ENCODE data around the gene TMEM244. TPM values are rescaled to one million over a fixed set of nuclear protein-coding genes. Genes with fewer than 3 reads are reported as not detected.

The TMEM244 gene, protein sequence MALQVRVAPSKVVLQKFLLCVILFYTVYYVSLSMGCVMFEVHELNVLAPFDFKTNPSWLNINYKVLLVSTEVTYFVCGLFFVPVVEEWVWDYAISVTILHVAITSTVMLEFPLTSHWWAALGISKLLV
- 1 to 10 TPM in 1 of 2 experiments, under 1 TPM in 1; 0.87 to 1.1 TPM for total RNA-seq
- 1 to 10 TPM in 1 of 2 donors, not detected in 1; 1.2 TPM for polyA plus RNA-seq

DNA sequence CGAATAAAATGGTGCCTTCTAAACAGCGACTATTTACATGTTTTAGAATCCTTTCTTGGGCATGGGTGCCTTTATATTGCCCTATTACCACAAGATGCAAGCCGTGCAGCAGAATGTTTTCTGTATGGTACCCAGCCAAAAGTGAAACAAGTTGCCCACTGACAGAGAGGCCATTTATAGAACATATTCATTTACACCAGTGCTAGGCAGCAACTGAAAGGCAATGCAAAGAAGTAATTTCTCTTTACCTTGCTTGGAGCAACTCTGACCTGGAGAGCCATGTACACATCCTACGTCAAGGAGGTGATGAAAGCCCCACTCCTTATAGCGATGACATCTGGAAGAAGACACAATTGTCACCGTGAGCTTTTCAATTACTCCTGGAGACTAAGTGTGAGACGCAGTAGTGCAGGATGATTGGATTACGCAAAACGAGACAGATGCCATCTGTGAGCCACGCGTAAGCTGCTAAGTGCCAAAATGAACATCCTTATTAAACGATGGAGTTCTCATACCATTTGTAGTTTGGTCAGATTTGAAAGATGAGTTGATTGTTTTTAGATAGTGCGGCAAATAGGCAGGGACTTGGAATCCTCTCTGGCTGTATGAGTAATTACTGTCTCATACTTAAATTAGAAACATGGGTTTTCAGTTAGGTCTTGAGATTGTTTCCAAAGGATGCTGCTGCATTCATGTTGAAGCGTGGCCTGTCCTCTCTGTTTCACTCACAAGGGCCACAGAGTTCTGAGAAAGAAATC, at the start of gene TMEM244:
Gene TMEM244, minus strand, starts transcription at position 408 of the 758 bp plus-strand sequence. Its CDS starts 127 bp downstream, at position 281.
- no peaks in the 10 kb centered on the region for H3K9me3 ChIP-seq (ENCODE audit: control insufficient read depth in 1 of 2, low read length in 2 of 2)
- no peaks in the 10 kb centered on the region for H3K36me3 ChIP-seq (ENCODE audit: insufficient read depth, low read length)
- peak; percentile 34 to 54 (median 41) for DNase-seq
- Mint-ChIP-seq H3K9me3 (peaks cover 0 to 3% (median 0%) of the 10 kb centered on the region in 8 donors), H3K4me1 (peaks cover 12 to 28% (median 14%) of the 10 kb centered on the region in 4 donors), H3K4me3 (peak within 1 kb of the TSS; percentile 74 to 92 (median 86)), H3K27ac (peak within 1 kb of the TSS; percentile 85 to 95 (median 91)), H3K27me3 (no peaks in the 10 kb centered on the region), H3K36me3 (no peaks in the 10 kb centered on the region)
- H3K27me3 ChIP-seq (ENCODE audit: insufficient read depth, low read length) = no peaks in the 10 kb centered on the region
- H3K4me1 ChIP-seq (ENCODE audit: insufficient read depth, low read length) = peaks cover 7% of the 10 kb centered on the region
- peak within 1 kb of the TSS; percentile 25 for H3K27ac ChIP-seq (ENCODE audit: low read depth, low read length)
- ChIA-PET CTCF (ENCODE audit: partially characterized antibody) (interaction anchor here (1.1 to 1.8 kb wide), 2 partner anchors 9 to 262 kb away, joined by 3 read pairs; no protein-coding TSS in a partner anchor), POLR2A (ENCODE audit: partially characterized antibody) (interaction anchor here (1.6 to 2.3 kb wide), 3 partner anchors 14 to 159 kb away, joined by 5 to 7 read pairs (median 7); no protein-coding TSS in a partner anchor)
- H3K4me3 ChIP-seq (ENCODE audit: low read length in 2 of 2) = peak within 1 kb of the TSS; percentile 12 to 15
- intact Hi-C loops (cut with micrococcal nuclease) = no loop called here

DNA sequence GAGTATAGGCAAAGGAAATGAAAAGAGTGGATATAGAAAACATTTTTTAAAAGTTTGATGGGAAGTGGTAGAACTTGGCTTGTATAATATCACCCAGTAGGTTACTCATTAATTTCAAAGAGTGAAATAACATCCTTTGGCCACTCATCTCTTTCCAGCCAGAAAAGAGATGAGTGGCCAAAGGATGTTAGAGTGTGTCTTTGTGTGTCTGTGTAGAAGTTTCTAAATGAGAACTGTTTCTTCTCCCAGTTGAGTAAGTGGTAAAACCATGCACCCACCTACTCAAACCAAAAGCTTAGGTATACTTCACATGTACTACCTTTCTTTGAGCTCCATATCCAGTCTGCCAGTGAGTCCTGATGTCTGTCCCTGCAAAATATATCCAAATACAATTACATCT, 47.7 kb upstream of the TMEM244 start:
- ChIA-PET CTCF (ENCODE audit: partially characterized antibody) (no interaction called here), POLR2A (ENCODE audit: partially characterized antibody) (no interaction called here)
- Mint-ChIP-seq H3K9me3 (no peaks in the 10 kb centered on the region), H3K27ac (no peak overlapping the region), H3K36me3 (no peaks in the 10 kb centered on the region), H3K4me3 (no peak overlapping the region), H3K27me3 (no peaks in the 10 kb centered on the region), H3K4me1 (peaks cover 4 to 8% (median 7%) of the 10 kb centered on the region in 4 donors)
- no peaks in the 10 kb centered on the region for H3K36me3 ChIP-seq (ENCODE audit: insufficient read depth, low read length)
- H3K4me1 ChIP-seq (ENCODE audit: insufficient read depth, low read length) = peaks cover 3% of the 10 kb centered on the region
- H3K27ac ChIP-seq (ENCODE audit: low read depth, low read length) = no peak overlapping the region
- intact Hi-C loops (cut with micrococcal nuclease) = no loop called here
- no peak overlapping the region for H3K4me3 ChIP-seq (ENCODE audit: low read length in 2 of 2)
- no peaks in the 10 kb centered on the region for H3K27me3 ChIP-seq (ENCODE audit: insufficient read depth, low read length)
- DNase-seq = no peak
- H3K9me3 ChIP-seq (ENCODE audit: control insufficient read depth in 1 of 2, low read length in 2 of 2) = no peaks in the 10 kb centered on the region

DNA sequence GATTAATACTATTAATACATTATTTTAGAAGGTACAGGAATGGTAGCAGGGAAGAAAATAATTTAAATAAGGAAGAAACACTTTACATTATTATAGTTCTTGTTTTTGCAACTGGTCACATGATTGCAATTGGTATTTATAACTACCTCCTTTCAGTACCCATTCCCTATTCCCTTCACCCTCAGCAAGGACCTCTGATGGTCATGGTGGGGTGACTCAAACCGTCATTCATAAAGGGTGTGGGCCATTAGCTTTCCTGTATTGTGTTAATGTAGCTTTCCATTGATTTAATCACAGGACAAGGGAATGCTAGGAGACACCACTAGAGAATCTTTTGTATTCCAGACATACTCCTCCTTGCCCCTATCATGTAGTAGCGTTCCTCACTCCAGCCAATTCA, 47.2 kb upstream of the TMEM244 start:
- no peaks in the 10 kb centered on the region for H3K36me3 ChIP-seq (ENCODE audit: insufficient read depth, low read length)
- ChIA-PET CTCF (ENCODE audit: partially characterized antibody) (no interaction called here), POLR2A (ENCODE audit: partially characterized antibody) (no interaction called here)
- no peak for DNase-seq
- no peaks in the 10 kb centered on the region for H3K9me3 ChIP-seq (ENCODE audit: control insufficient read depth in 1 of 2, low read length in 2 of 2)
- intact Hi-C loops (cut with micrococcal nuclease) = no loop called here
- H3K27ac Mint-ChIP-seq = no peak overlapping the region
- no peaks in the 10 kb centered on the region for H3K27me3 ChIP-seq (ENCODE audit: insufficient read depth, low read length)
- no peak overlapping the region for H3K4me3 ChIP-seq (ENCODE audit: low read length in 2 of 2)
- H3K9me3 Mint-ChIP-seq = no peaks in the 10 kb centered on the region
- no peak overlapping the region for H3K4me3 Mint-ChIP-seq
- H3K27me3 Mint-ChIP-seq = no peaks in the 10 kb centered on the region
- H3K36me3 Mint-ChIP-seq = no peaks in the 10 kb centered on the region
- no peak overlapping the region for H3K27ac ChIP-seq (ENCODE audit: low read depth, low read length)
- peaks cover 3% of the 10 kb centered on the region for H3K4me1 ChIP-seq (ENCODE audit: insufficient read depth, low read length)
- H3K4me1 Mint-ChIP-seq = peaks cover 4 to 8% (median 7%) of the 10 kb centered on the region in 4 donors

DNA sequence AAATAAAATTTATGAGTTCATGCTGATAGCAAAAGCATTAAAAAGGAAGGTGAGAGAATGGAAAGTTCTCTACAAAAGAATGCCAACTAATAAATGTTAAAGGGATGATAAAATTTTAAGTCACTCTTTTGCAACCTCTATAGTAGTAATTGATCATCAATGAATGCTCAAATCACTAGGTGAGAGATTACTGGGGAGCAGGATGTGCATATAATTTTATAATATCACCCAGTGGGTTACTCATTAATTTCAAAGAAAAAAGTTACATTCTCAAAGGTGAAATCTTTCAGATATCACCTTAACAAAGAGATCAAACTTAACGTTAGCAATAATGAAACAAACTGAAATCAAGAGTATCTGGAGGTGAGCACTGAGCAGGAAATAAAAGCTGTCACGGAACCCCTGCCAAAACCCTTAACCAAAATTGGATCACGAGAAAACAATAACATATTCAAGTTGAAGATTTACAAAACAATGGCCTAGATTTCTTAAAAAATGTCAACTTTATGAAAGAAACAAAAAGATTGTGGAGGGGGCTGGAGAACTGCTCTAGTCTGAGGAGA, 45.5 kb upstream of the TMEM244 start:
- H3K4me1 Mint-ChIP-seq = peaks cover 4 to 8% (median 7%) of the 10 kb centered on the region in 4 donors
- DNase-seq = no peak
- intact Hi-C loops (cut with micrococcal nuclease) = no loop called here
- H3K9me3 Mint-ChIP-seq = peaks cover 0 to 3% (median 0%) of the 10 kb centered on the region in 8 donors
- Histone ChIP-seq H3K4me1 (ENCODE audit: insufficient read depth, low read length) (peaks cover 3% of the 10 kb centered on the region), H3K27ac (ENCODE audit: low read depth, low read length) (no peak overlapping the region), H3K4me3 (ENCODE audit: low read length in 2 of 2) (no peak overlapping the region), H3K9me3 (ENCODE audit: control insufficient read depth in 1 of 2, low read length in 2 of 2) (no peaks in the 10 kb centered on the region), H3K27me3 (ENCODE audit: insufficient read depth, low read length) (no peaks in the 10 kb centered on the region), H3K36me3 (ENCODE audit: insufficient read depth, low read length) (no peaks in the 10 kb centered on the region)
- H3K27ac Mint-ChIP-seq = no peak overlapping the region
- ChIA-PET CTCF (ENCODE audit: partially characterized antibody) (no interaction called here), POLR2A (ENCODE audit: partially characterized antibody) (no interaction called here)
- no peaks in the 10 kb centered on the region for H3K36me3 Mint-ChIP-seq
- peak overlapping the region in 2 of 8 donors; percentile 6 to 28 for H3K4me3 Mint-ChIP-seq
- no peaks in the 10 kb centered on the region for H3K27me3 Mint-ChIP-seq

DNA sequence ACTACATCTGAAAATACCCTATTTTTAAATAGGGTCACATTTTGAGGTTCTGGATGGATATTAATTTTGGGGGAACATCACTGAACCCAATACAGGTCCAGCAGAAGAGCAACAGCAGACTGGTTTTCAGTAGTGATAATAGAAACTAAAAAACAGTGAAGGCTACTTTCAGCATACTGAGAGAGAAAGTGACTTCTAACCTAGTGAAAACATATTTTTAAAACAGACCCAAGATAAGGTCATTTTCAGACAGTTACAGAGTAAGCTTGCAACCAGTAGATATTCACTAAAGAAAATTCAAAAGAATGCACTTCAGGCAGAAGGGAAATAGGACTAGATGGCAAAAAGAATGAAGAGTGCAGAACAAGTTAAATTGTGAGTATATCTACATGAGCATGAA, 42.0 kb upstream of the TMEM244 start:
- H3K27ac Mint-ChIP-seq = no peak overlapping the region
- ChIA-PET CTCF (ENCODE audit: partially characterized antibody) (no interaction called here), POLR2A (ENCODE audit: partially characterized antibody) (no interaction called here)
- no peaks in the 10 kb centered on the region for H3K36me3 Mint-ChIP-seq
- peaks cover 0 to 4% of the 10 kb centered on the region in 2 donors for H3K27me3 Mint-ChIP-seq
- no peak for DNase-seq
- H3K4me3 Mint-ChIP-seq = no peak overlapping the region
- intact Hi-C loops (cut with micrococcal nuclease) = no loop called here
- peaks cover 3% of the 10 kb centered on the region for H3K4me1 ChIP-seq (ENCODE audit: insufficient read depth, low read length)
- H3K9me3 Mint-ChIP-seq = peaks cover 0 to 3% (median 0%) of the 10 kb centered on the region in 8 donors
- no peak overlapping the region for H3K4me3 ChIP-seq (ENCODE audit: low read length in 2 of 2)
- peaks cover 4 to 8% (median 7%) of the 10 kb centered on the region in 4 donors for H3K4me1 Mint-ChIP-seq
- no peaks in the 10 kb centered on the region for H3K27me3 ChIP-seq (ENCODE audit: insufficient read depth, low read length)
- H3K27ac ChIP-seq (ENCODE audit: low read depth, low read length) = no peak overlapping the region
- H3K9me3 ChIP-seq (ENCODE audit: control insufficient read depth in 1 of 2, low read length in 2 of 2) = no peaks in the 10 kb centered on the region
- no peaks in the 10 kb centered on the region for H3K36me3 ChIP-seq (ENCODE audit: insufficient read depth, low read length)

DNA sequence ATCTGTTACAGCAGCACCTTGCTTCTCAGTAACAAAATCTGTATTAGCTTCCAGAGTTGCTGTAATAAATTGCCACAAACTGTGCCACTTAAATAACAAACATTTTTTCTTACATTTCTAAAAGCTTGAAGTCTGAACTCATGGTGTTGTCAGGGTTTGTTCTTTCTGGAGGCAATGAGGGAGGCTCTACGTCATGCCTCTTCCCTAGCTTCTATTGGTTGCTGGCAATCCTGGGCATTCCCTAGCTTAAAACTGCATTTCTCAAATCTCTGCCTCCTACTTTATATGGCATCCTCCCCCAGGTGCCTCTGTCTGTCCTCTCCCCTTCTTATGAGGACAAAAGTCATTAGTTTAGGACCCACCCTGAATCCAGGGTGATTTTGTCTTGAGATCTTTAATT, 41.6 kb upstream of the TMEM244 start:
- H3K4me3 Mint-ChIP-seq = no peak overlapping the region
- Histone ChIP-seq H3K9me3 (ENCODE audit: control insufficient read depth in 1 of 2, low read length in 2 of 2) (no peaks in the 10 kb centered on the region), H3K27ac (ENCODE audit: low read depth, low read length) (no peak overlapping the region), H3K4me1 (ENCODE audit: insufficient read depth, low read length) (peaks cover 3% of the 10 kb centered on the region), H3K4me3 (ENCODE audit: low read length in 2 of 2) (no peak overlapping the region), H3K36me3 (ENCODE audit: insufficient read depth, low read length) (no peaks in the 10 kb centered on the region), H3K27me3 (ENCODE audit: insufficient read depth, low read length) (no peaks in the 10 kb centered on the region)
- H3K27me3 Mint-ChIP-seq = peaks cover 0 to 4% of the 10 kb centered on the region in 2 donors
- peaks cover 0 to 3% (median 0%) of the 10 kb centered on the region in 8 donors for H3K9me3 Mint-ChIP-seq
- DNase-seq = no peak
- no peaks in the 10 kb centered on the region for H3K36me3 Mint-ChIP-seq
- intact Hi-C loops (cut with micrococcal nuclease) = no loop called here
- H3K4me1 Mint-ChIP-seq = peaks cover 4 to 8% (median 7%) of the 10 kb centered on the region in 4 donors
- H3K27ac Mint-ChIP-seq = no peak overlapping the region
- POLR2A ChIA-PET (ENCODE audit: partially characterized antibody) = no interaction called here
- CTCF ChIA-PET (ENCODE audit: partially characterized antibody) = no interaction called here

DNA sequence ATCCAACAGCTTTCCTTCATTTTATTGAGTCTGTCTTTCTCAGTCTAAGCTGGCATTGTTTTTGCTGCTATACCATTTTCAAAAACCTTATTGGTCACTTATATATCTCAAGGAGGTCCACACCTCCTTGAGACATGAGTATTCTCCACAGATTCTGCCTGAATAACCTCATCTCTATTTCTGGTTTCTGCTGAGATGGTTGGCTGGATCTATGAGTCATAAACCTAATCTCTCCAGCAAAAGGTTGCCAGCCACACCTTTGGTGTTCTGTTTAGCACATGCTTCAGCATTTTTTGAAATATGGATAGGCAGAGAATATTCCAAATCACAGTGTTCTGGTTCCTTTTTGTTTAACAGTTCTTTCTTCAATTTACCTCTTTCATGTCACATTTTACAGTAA, 40.8 kb upstream of the TMEM244 start:
- Histone ChIP-seq H3K36me3 (ENCODE audit: insufficient read depth, low read length) (no peaks in the 10 kb centered on the region), H3K27me3 (ENCODE audit: insufficient read depth, low read length) (no peaks in the 10 kb centered on the region), H3K9me3 (ENCODE audit: control insufficient read depth in 1 of 2, low read length in 2 of 2) (no peaks in the 10 kb centered on the region), H3K27ac (ENCODE audit: low read depth, low read length) (no peak overlapping the region), H3K4me3 (ENCODE audit: low read length in 2 of 2) (no peak overlapping the region), H3K4me1 (ENCODE audit: insufficient read depth, low read length) (peaks cover 3% of the 10 kb centered on the region)
- Mint-ChIP-seq H3K9me3 (peaks cover 0 to 3% (median 0%) of the 10 kb centered on the region in 8 donors), H3K27ac (no peak overlapping the region), H3K4me3 (no peak overlapping the region), H3K27me3 (peaks cover 0 to 4% of the 10 kb centered on the region in 2 donors), H3K36me3 (no peaks in the 10 kb centered on the region), H3K4me1 (peaks cover 2 to 4% (median 3%) of the 10 kb centered on the region in 4 donors)
- ChIA-PET POLR2A (ENCODE audit: partially characterized antibody) (no interaction called here), CTCF (ENCODE audit: partially characterized antibody) (no interaction called here)
- intact Hi-C loops (cut with micrococcal nuclease) = no loop called here
- DNase-seq = no peak
